ENCODE measurements around the gene IGLL5. TPM values are rescaled to one million over a fixed set of nuclear protein-coding genes. Genes with fewer than 3 reads are reported as not detected.

Gene IGLL5
- total RNA-seq, 2 donors from 2014 or later, result 0.58 to 0.77 TPM

DNA sequence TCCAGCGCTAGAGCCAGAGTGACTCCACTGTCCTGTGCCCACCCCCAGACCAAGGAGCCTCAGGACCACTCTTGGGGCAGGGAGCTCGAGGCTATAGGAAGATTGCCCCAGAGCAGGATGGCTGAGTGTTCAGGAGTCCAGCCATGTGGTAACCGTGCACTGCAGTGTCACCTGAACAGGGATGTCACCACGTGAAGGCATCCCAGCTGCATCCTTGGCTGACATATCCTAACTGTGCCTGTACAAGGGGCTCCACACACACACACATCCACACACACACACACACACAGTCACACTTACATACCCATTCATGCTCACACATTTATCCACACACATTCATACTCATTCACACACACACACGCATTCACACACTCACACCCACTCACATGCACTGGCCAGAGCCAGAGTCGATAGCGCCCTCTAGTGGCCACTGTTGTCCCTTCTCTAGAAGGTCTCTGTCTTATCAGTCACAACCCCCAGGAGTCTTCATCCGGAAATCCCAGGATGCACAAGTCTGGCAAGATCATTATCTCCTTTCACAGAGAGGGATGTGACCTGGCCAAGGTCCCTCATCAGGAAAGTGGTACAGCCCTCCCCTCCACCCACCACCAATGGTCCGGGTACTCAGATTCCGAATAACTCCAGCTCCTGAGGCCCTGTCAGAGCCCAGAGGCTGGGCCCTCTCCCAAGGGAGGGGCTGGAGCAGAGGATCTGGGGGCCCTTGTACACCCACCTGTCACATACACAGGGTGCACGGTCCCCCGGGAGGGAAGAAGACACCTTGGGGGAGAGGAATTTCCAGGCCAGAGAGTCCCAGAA is 55.1 kb downstream of the IGLL5 start:
- ATAC-seq (peak in 1 of 2 donors; percentile 57), DNase-seq (peak; percentile 66)
- intact Hi-C loops (cut with DNase I), result loop anchor here in 1 of 2 donors (10.0 kb wide), 1 partner anchor 88 kb away; no protein-coding TSS in a partner anchor

DNA sequence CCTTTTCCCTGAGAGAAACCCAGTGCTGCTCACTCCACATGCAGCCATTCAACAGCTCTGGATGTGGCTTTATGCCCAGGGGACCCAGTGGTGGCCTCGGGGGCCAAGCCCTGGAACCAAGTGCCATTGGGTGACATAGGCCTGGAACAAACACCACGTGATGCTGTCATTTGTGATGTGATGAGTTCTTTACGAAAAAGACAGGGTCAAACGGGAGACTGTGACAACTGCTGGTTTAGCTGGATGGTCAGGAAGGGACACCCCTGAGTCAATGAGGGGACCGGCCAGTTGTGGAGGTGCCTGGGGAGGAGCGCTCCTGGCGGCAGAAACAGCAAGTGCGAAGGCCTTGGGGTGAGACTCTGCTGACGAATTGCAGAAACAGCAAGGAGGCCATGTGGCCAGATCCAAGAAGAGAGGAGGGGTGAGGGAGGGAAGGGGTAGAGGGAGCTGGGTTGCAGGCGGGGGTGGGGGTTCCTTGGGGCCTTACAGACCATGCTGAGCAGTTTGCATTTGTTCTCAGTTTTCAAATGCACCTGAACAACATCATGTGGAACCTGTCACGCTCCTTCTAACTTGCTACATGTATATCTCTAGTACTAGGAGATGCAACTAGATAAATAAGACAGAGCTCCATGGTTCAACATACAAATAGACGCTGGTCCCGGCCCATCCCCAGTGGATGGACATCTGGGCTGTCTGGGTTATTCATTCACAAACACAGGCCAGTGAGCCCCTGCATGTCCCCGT is 56.1 kb downstream of the IGLL5 start:
- no peak for DNase-seq
- ATAC-seq, result no peak
- intact Hi-C loops (cut with DNase I), result loop anchor here in 1 of 2 donors (10.0 kb wide), 1 partner anchor 89 kb away; no protein-coding TSS in a partner anchor

DNA sequence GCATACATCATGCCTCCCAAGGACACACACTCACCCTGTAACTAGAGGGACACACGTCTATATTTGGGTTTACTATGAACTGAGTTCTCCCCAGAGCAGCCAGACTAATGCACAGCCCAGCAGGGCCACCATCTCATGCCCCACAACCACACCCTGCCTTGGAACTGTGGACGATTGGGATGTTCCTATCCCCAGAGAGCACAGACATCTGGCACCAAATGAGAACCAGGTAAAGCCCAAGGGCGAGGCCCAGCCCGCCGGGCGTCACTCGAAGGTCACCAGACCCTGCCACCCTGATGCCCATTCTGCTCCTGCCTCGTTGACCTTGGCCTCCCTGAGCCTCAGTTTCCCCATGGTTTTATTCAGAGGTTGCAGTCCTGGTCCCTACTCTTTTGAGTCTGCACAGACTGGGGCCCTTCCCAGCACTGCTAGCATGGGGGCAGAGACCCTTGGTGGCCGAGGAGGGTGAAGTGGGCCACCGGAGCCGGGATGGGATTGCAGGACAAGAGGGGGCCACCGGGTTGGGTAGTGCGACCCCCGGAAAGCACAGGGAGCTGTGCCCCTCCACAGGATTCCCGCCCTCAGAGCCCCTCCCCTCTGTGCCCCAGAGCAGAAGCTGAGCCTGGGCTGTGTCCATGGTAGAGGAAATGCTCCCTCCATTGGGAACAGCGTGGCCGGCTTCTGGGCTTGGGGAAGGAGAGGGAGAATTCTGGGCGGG is 56.8 kb downstream of the IGLL5 start:
- ATAC-seq, result peak in 1 of 2 donors; percentile 8
- intact Hi-C loops (cut with DNase I), result loop anchor here in 1 of 2 donors (10.0 kb wide), 1 partner anchor 90 kb away; no protein-coding TSS in a partner anchor
- no peak for DNase-seq

DNA sequence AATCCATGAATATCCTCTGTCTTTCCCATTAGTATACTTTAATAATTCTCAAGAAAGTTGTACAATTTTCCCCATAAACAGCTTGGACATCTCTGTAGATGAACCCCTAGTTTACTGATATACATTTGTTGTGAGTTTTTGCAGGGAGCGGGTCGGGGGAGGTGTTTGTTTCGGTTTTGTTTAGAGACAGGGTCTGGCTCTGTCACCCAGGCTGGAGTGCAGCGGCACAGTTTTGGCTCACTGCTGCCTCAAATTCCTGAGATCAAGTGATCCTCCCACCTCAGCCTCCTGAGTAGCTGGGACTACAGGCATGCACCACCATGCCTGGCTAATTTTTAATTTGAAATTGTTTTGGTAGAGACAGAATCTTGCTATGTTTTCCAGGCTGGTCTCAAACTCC is 57.6 kb downstream of the IGLL5 start:
- intact Hi-C loops (cut with DNase I), result loop anchor here in 1 of 2 donors (10.0 kb wide), 1 partner anchor 90 kb away; no protein-coding TSS in a partner anchor
- ATAC-seq, result no peak
- no peak for DNase-seq

Small RNA genes lying within 50 kb of the gene (microRNA-seq; reads per million reads assigned to microRNA genes)
- 0 reads per million in 2 donors for gene MIR5571

Other genes with a start within 250 kb of the IGLL5 start
- not detected for gene GGTLC2, start 243.2 kb upstream of the IGLL5 start, total RNA-seq
- 1 to 10 TPM; 2.6 to 2.8 TPM for gene GNAZ, start 182.7 kb downstream of the IGLL5 start, total RNA-seq

All from left cardiac atrium (tissue), 4 donors.